OCI-LY3 (cell line): Measurements from ENCODE around the gene SNX14.

Experiments
- EZH2phosphoT487 ChIP-seq: fragments of 200-600 bp; shearing (Covaris generic); IDR thresholded peaks from 2 replicates; pipeline ENCODE4 v1.6.1; 2018; ENCODE audit warnings: antibody characterized with exemption, mixed run types, low read depth
- TF ChIP-seq, protein P1 (sequence below): fragments of 200-600, 300-600 bp; sonication (generic); IDR thresholded peaks from 2 replicates; pipeline ENCODE4 v1.5.1; 2014; ENCODE audit warnings: antibody characterized with exemption, low read length, low read depth

DNA sequence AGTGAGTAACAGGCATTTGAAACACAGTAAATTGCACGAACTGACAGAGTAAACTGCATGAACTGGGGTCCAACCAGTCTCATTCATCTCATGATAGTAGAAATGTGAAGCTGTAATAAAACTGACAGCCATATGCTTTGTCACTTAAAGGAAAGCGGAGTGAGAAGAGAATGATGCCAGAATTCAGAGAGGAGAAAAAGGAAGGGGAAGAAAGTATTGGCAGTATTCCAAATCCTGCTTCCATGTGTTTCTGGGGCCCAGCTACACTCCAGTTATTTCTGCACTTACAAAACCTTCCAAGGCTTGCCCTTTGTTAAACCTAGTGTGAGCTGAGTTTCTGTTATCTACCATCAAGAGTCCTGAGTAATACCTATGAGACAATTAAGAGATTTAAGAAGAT lies 17.2 kb downstream of the SNX14 start:
- TF ChIP-seq, protein P1, sequence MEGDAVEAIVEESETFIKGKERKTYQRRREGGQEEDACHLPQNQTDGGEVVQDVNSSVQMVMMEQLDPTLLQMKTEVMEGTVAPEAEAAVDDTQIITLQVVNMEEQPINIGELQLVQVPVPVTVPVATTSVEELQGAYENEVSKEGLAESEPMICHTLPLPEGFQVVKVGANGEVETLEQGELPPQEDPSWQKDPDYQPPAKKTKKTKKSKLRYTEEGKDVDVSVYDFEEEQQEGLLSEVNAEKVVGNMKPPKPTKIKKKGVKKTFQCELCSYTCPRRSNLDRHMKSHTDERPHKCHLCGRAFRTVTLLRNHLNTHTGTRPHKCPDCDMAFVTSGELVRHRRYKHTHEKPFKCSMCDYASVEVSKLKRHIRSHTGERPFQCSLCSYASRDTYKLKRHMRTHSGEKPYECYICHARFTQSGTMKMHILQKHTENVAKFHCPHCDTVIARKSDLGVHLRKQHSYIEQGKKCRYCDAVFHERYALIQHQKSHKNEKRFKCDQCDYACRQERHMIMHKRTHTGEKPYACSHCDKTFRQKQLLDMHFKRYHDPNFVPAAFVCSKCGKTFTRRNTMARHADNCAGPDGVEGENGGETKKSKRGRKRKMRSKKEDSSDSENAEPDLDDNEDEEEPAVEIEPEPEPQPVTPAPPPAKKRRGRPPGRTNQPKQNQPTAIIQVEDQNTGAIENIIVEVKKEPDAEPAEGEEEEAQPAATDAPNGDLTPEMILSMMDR = no peak
- no peak for TF ChIP-seq EZH2phosphoT487
